Thyroid gland (tissue), 4 donors: ENCODE data around the gene AP3D1. TPM values are rescaled to one million over a fixed set of nuclear protein-coding genes. Genes with fewer than 3 reads are reported as not detected.

Experiments used
- DNase-seq, 2 donors: peaks; one replicate each; pipeline ENCODE4 v3.0.0-alpha.2; 2019
- H3K27ac ChIP-seq, 3 donors: fragments of 200-600 bp; sonication (generic); 1 replicate in 2 of 3; 2 replicates in 1 of 3; pipeline ENCODE4 v1.5.1; 2016 to 2019; ENCODE audit warnings: mild to moderate bottlenecking in 1 of 3, moderate library complexity in 1 of 3
- H3K27me3 ChIP-seq: fragments of 200-600 bp; sonication (generic); one replicate; pipeline ENCODE4 v1.5.1; 2019
- H3K36me3 ChIP-seq, 2 donors: fragments of 200-600 bp; sonication (generic); one replicate each; pipeline ENCODE4 v1.5.1; 2016 to 2019
- H3K4me1 ChIP-seq, 2 donors: fragments of 200-600 bp; sonication (generic); one replicate each; pipeline ENCODE4 v1.5.1; 2017 to 2019
- H3K4me3 ChIP-seq, 3 donors: fragments of 200-600 bp; sonication (generic); replicated peaks in 1 of 3; 1 replicate in 2 of 3; 2 replicates in 1 of 3; pipeline ENCODE4 v1.5.1; 2016; ENCODE audit warnings: mild to moderate bottlenecking in 1 of 3
- H3K9me3 ChIP-seq: fragments of 200-600 bp; sonication (generic); one replicate; pipeline ENCODE4 v1.5.1; 2017
- POLR2A ChIP-seq, 2 donors: fragments of 450-650 bp; IDR thresholded peaks; one replicate each; pipeline ENCODE4 v1.6.1; 2017; ENCODE audit warnings: antibody characterized with exemption in 2 of 2, mild to moderate bottlenecking in 2 of 2, moderate library complexity in 1 of 2
- WGBS, 2 donors: methylation state at CpG; one replicate each; pipeline ENCODE4 v1.1.5; 2017; 5-methylcytosine and 5-hydroxymethylcytosine counted together
- intact Hi-C: fragments of 100-400 bp; cut with DNase I; formaldehyde crosslinking; loops from one replicate; pipeline ENCODE4 v1.15.1; 2023
- total RNA-seq, 4 donors: library from RNA; depleted of rRNA; stranded (reverse); fragments of >200 nt; gene quantifications; one replicate each; pipeline ENCODE4 v1.2.3, GENCODE V29; 2016
- TF ChIP-seq, protein P1 (sequence below), 6 experiments: fragments of 200-600 bp in 3 of 6; fragments of 450-650 bp in 3 of 6; sonication (generic) in 3 of 6; IDR thresholded peaks; one replicate each; pipeline ENCODE4 v1.5.1; 2016 to 2019; ENCODE audit warnings: antibody characterized with exemption in 6 of 6, mild to moderate bottlenecking in 2 of 6, inconsistent platforms in 1 of 6, moderate library complexity in 1 of 6

AP3D1 gene
- total RNA-seq, 4 donors from 2014 or later: 62.5 to 121 (median 118) TPM

DNA sequence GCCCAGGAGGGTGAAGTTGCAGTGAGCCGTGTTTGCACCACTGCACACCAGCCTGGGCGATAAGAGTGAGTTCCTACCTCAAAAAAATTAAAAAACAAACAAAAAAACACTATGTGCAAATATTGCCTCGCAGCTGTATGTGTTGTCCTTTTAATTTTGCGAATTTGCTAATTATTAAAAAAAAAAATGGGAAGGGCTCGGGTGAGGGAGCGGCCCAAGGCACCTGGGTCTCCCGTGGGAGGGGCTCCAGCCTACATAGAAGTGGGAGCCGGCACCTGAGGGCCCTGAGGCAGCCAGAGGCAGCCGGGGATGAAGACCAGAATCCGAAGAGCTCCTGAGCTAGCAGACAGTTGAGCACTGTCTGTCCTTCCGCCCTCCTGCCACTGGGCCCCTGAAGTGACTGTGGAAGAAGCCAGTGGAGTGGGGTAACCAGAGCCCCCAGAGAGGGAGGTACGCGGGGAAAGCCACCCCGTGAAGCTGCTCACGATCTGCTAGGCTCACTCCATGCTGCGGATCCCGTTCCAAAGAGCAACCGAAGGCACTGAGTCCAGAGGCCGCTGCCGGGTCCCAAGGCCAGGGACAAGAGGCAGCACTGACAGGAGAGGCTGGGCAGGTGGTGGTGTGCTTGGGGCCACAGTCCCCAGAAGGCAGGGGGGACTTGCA, 48.2 kb downstream of the AP3D1 start:
- intact Hi-C loops: no loop called here
- Histone ChIP-seq H3K9me3 (no peaks in the 10 kb centered on the region), H3K4me3 (no peak overlapping the region), H3K4me1 (no peaks in the 10 kb centered on the region), H3K36me3 (peaks cover 45 to 52% of the 10 kb centered on the region in 2 donors), H3K27me3 (no peaks in the 10 kb centered on the region), H3K27ac (no peak overlapping the region)
- DNase-seq: no peak
- WGBS, 2 donors: 89 to 90% methylated on average over 18 to 20 of the region's 20 CpGs
- TF ChIP-seq, protein P1, sequence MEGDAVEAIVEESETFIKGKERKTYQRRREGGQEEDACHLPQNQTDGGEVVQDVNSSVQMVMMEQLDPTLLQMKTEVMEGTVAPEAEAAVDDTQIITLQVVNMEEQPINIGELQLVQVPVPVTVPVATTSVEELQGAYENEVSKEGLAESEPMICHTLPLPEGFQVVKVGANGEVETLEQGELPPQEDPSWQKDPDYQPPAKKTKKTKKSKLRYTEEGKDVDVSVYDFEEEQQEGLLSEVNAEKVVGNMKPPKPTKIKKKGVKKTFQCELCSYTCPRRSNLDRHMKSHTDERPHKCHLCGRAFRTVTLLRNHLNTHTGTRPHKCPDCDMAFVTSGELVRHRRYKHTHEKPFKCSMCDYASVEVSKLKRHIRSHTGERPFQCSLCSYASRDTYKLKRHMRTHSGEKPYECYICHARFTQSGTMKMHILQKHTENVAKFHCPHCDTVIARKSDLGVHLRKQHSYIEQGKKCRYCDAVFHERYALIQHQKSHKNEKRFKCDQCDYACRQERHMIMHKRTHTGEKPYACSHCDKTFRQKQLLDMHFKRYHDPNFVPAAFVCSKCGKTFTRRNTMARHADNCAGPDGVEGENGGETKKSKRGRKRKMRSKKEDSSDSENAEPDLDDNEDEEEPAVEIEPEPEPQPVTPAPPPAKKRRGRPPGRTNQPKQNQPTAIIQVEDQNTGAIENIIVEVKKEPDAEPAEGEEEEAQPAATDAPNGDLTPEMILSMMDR (IDR thresholded peaks at IDR 0.05): no peak
- no peak for TF ChIP-seq POLR2A (IDR thresholded peaks at IDR 0.05)

DNA sequence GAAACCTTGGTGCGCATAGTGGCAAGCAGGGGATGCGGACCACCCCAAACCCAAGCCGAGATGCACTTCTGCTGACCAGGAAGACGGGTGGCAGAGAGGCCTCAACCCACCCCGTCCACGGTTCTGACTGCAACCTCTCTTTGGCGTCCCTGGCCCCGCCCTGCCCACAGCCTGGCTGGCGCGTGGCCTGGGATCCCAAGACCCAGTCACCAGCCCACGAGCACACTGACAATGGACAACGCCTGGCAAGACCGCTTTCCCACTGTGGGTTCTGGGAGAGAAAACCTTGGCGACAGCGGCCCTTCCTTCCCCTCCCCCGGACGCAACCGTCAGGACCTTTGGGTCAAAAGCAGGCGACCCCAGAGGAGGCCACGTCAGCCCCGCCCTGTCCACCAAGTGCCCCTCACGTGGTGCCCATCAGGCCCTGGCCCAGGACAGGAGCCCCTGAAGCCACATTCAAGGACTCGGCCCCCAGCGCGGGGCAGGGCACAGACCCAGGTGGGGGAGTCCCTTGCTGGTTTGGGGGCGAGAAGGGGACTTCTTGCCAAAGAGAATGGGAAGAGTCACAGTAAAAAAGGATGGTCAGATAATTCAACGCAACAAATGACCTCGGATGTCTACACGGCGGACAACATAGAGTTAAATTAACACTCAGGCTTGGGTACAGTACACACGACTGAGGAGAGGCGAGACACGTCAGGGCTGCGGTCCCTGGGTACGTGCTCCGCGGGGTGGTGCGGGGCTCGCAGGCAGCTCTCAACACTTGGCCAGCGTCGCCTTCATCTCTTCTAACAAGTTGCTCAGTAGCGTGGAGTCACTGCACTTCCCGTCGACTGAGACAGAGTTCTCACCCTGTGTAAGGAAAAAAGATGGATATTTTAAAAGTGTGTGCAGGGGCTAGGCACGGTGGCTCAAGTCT, 49.7 kb downstream of the AP3D1 start:
- WGBS, 2 donors: 92 to 94% methylated on average over 32 to 44 of the region's 45 CpGs
- H3K36me3 ChIP-seq: peaks cover 33 to 38% of the 10 kb centered on the region in 2 donors
- no peaks in the 10 kb centered on the region for H3K27me3 ChIP-seq
- H3K4me3 ChIP-seq: no peak overlapping the region
- DNase-seq: no peak
- H3K27ac ChIP-seq: no peak overlapping the region
- peaks cover 5 to 6% of the 10 kb centered on the region in 2 donors for H3K4me1 ChIP-seq
- no peaks in the 10 kb centered on the region for H3K9me3 ChIP-seq
- intact Hi-C loops: no loop called here
- TF ChIP-seq, protein P1 (IDR thresholded peaks at IDR 0.05): no peak
- TF ChIP-seq POLR2A (IDR thresholded peaks at IDR 0.05): no peak

DNA sequence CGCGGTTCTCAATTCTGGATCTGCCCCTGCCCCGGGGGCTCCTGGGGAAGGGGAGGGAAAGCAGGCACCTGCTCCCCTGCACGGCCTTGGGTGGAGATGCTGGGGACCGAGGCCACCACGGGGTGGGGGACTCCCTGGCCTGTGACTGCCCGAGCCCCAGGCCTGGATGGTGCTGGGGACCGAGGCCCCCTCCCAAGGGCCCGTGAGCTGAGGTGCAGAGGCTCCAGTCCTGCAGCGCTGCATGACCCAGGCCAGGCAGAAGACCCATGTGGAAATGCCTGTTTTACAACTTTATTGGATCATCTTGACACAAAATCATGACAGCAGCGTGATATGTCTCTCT, 50.7 kb downstream of the AP3D1 start:
- H3K36me3 ChIP-seq: peaks cover 28 to 29% of the 10 kb centered on the region in 2 donors
- H3K4me1 ChIP-seq: peaks cover 5 to 6% of the 10 kb centered on the region in 2 donors
- TF ChIP-seq POLR2A (IDR thresholded peaks at IDR 0.05): no peak
- TF ChIP-seq, protein P1 (IDR thresholded peaks at IDR 0.05): no peak
- 91 to 93% methylated on average over 3 to 11 of the region's 11 CpGs for WGBS, 2 donors
- no peaks in the 10 kb centered on the region for H3K9me3 ChIP-seq
- intact Hi-C loops: no loop called here
- H3K4me3 ChIP-seq: no peak overlapping the region
- H3K27me3 ChIP-seq: no peaks in the 10 kb centered on the region
- no peak for DNase-seq
- H3K27ac ChIP-seq: no peak overlapping the region

DNA sequence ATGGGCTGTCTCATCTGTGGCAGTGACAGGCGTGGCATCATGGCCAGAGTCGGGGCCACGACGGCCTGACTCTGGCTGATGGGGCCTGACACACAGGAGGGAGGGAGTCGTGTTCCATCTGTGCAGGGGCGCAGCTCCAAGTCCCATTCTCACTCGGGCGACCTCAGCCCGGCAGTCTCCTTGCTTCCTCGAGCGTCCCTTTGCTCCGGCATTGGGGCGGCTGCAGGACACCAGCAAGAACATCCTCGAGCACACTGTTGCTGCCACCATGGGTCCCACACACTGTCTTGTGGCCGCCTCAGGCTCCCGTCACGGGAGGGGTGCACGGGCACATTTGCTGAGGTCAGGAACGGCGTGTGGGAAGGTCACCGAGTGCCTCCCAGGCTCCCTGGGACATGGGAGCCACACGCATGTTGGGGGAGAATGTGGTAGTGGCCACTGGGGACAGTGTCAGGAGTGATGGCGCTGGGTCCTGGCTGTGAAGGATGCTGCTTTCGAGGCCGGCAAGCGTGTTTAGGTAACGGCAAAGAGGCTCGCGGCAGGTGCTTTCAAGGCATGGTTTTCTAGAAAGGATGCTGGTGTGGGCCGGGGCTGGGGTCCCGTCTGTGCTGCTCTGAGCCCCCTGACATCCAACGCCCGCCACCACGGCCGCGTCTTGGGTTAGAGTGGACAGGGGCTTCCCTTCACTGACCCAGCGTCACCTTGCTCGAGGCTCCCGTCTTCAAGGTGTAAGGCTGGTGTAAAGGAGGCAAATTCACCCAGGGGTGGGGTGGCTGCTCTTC, 51.2 kb downstream of the AP3D1 start:
- Histone ChIP-seq H3K9me3 (no peaks in the 10 kb centered on the region), H3K27ac (no peak overlapping the region), H3K27me3 (no peaks in the 10 kb centered on the region), H3K36me3 (peaks cover 28 to 29% of the 10 kb centered on the region in 2 donors), H3K4me3 (no peak overlapping the region), H3K4me1 (peaks cover 9 to 10% of the 10 kb centered on the region in 2 donors)
- no peak for DNase-seq
- 93% methylated on average over 36 to 37 of the region's 39 CpGs for WGBS, 2 donors
- intact Hi-C loops: no loop called here
- TF ChIP-seq, protein P1 (IDR thresholded peaks at IDR 0.05): no peak
- TF ChIP-seq POLR2A (IDR thresholded peaks at IDR 0.05): no peak
